Endodermal cell (in vitro differentiated cells): ENCODE measurements around the gene WDR38. TPM values are rescaled to one million over a fixed set of nuclear protein-coding genes. Genes with fewer than 3 reads are reported as not detected.
A peak's percentile ranks its signal among the peaks of the same experiment; 100 is the strongest.

Source experiments
- DNase-seq: peaks from one replicate; pipeline ENCODE4 v3.0.0-alpha.2; 2017
- H3K27ac ChIP-seq: 2 replicates; pipeline ENCODE4 v1.5.1; 2013; ENCODE audit warnings: mild to moderate bottlenecking, low read depth, low read length, moderate library complexity
- H3K27me3 ChIP-seq: 2 replicates; pipeline ENCODE4 v1.6.1; 2013; ENCODE audit warnings: mild to moderate bottlenecking, low read length, moderate library complexity; ENCODE audit not compliant: insufficient read depth, control insufficient read depth, poor library complexity, severe bottlenecking
- H3K36me3 ChIP-seq: 2 replicates; pipeline ENCODE4 v1.7.0; 2013; ENCODE audit warnings: mild to moderate bottlenecking, low read length, moderate library complexity; ENCODE audit not compliant: control insufficient read depth, insufficient read depth
- H3K4me1 ChIP-seq: one replicate; pipeline ENCODE4 v1.7.0; 2013; ENCODE audit warnings: low read length; ENCODE audit not compliant: control insufficient read depth, insufficient read depth
- H3K4me3 ChIP-seq: 2 replicates; pipeline ENCODE4 v1.5.1; 2013; ENCODE audit warnings: mild to moderate bottlenecking, low read length, moderate library complexity
- H3K9ac ChIP-seq: 2 replicates; pipeline ENCODE4 v1.6.1; 2013; ENCODE audit warnings: mild to moderate bottlenecking, low read length, moderate library complexity; ENCODE audit not compliant: poor library complexity, severe bottlenecking; ENCODE audit errors: extremely low read depth
- H3K9me3 ChIP-seq: 2 replicates; pipeline ENCODE4 v1.6.1; 2013; ENCODE audit warnings: mild to moderate bottlenecking, low read length, moderate library complexity; ENCODE audit not compliant: control insufficient read depth
- H3K27ac Mint-ChIP-seq: 2 replicates; pipeline ENCODE4 v1.8.0; 2020; ENCODE audit warnings: mixed read lengths
- H3K27me3 Mint-ChIP-seq: 2 replicates; pipeline ENCODE4 v1.8.0; 2021; ENCODE audit warnings: mild to moderate bottlenecking, mixed read lengths; ENCODE audit not compliant: insufficient read depth
- H3K36me3 Mint-ChIP-seq: 2 replicates; pipeline ENCODE4 v1.8.0; 2020; ENCODE audit warnings: low read depth, mixed read lengths
- H3K4me1 Mint-ChIP-seq: 2 replicates; pipeline ENCODE4 v1.8.0; 2020; ENCODE audit warnings: mixed read lengths
- H3K4me3 Mint-ChIP-seq: 2 replicates; pipeline ENCODE4 v1.8.0; 2020; ENCODE audit warnings: mild to moderate bottlenecking, moderate library complexity, mixed read lengths
- H3K9me3 Mint-ChIP-seq: 2 replicates; pipeline ENCODE4 v1.8.0; 2020; ENCODE audit warnings: mild to moderate bottlenecking, mixed read lengths
- WGBS, 2 experiments: methylation state at CpG; one replicate each; pipeline versions ENCODE4 v1.1.5 to v1.1.7; 2013; ENCODE audit warnings: missing lambda C conversion rate in 2 of 2, mixed read lengths in 1 of 2; ENCODE audit not compliant: insufficient coverage in 1 of 2, insufficient read length in 1 of 2; 5-methylcytosine and 5-hydroxymethylcytosine counted together
- total RNA-seq, 2 donors: library from RNA; stranded (reverse); fragmentation: NEBNext Ultra II Directional in 1 of 2; extraction: Animal tissue kit (Norgen Biotek cat#: 25700) in 1 of 2; gene quantifications; 2 replicates in 1 of 2; 3 replicates in 1 of 2; pipeline ENCODE4 v1.2.1, GENCODE V29; 2021
- TF ChIP-seq, protein P1 (sequence below): fragments of 200-600 bp; sonication (generic); conservative IDR thresholded peaks from 2 replicates; pipeline ENCODE4 v1.5.0; 2021; ENCODE audit warnings: antibody characterized with exemption, mild to moderate bottlenecking

Gene WDR38
- total RNA-seq, 2 donors from 2014 or later = not detected

DNA sequence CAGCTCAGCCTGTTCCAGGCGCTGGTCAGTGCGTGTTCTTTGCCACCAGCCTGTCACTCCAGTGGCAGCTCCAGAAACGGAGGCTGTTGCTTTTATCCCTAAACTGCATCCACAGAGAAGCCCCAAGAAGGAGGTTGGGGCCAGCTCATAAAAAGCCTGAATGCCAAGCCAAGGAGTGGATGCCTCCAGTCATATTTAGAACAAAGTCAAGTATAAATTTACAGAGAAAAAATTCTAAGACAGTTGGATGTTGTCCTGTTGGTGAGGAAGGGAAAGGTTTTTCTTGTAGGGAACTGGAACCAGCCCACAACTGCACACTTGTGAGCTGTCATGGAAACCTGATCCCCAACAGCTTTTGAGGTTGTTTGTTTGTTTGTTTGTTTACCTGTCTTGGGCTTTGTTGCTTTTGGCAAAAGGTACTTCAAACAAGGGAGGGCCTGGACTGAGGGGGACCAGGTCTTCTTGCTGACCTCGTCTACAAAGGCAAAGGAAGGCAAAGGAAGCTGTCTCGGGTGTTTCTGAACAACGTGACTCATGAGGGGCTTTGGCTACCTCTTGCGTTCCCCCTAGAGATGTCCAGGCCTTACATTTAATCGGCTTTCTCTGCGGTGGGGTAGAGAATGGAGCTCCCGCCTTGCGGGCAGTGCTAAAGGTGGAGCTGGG is 39.6 kb upstream of the WDR38 start:
- Histone ChIP-seq H3K4me3 (no peak overlapping the region), H3K9me3 (no peaks in the 10 kb centered on the region), H3K36me3 (no peaks in the 10 kb centered on the region), H3K27me3 (no peaks in the 10 kb centered on the region), H3K27ac (no peak overlapping the region), H3K9ac (no peak overlapping the region), H3K4me1 (peaks cover 8% of the 10 kb centered on the region)
- TF ChIP-seq, protein P1, sequence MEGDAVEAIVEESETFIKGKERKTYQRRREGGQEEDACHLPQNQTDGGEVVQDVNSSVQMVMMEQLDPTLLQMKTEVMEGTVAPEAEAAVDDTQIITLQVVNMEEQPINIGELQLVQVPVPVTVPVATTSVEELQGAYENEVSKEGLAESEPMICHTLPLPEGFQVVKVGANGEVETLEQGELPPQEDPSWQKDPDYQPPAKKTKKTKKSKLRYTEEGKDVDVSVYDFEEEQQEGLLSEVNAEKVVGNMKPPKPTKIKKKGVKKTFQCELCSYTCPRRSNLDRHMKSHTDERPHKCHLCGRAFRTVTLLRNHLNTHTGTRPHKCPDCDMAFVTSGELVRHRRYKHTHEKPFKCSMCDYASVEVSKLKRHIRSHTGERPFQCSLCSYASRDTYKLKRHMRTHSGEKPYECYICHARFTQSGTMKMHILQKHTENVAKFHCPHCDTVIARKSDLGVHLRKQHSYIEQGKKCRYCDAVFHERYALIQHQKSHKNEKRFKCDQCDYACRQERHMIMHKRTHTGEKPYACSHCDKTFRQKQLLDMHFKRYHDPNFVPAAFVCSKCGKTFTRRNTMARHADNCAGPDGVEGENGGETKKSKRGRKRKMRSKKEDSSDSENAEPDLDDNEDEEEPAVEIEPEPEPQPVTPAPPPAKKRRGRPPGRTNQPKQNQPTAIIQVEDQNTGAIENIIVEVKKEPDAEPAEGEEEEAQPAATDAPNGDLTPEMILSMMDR = peak; percentile 18
- H3K27me3 Mint-ChIP-seq = no peaks in the 10 kb centered on the region
- WGBS, 2 experiments = 79 to 86% methylated on average over 8 to 11 of the region's 11 CpGs
- peaks cover 7% of the 10 kb centered on the region for H3K36me3 Mint-ChIP-seq
- DNase-seq = no peak
- peaks cover 21% of the 10 kb centered on the region for H3K4me1 Mint-ChIP-seq
- no peaks in the 10 kb centered on the region for H3K9me3 Mint-ChIP-seq
- H3K27ac Mint-ChIP-seq = peak overlapping the region; percentile 66
- H3K4me3 Mint-ChIP-seq = no peak overlapping the region

DNA sequence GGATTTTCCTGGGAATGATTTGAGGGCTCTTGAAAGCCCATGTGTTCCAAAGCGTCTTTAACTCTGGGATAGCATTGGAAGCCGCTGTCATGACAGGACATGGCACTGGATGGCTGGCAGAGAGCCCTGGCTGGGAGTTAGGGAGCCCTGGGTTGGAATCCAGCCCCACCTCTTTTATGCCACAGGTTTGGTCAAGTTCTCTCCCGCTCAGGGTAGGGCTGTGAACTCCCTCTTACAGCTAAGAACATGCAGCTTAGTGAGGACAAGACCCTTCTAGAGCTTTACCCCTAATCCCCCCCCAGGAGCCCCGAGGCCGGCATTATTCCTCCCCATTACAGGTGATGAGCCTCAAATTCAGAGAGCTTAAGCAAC is 39.1 kb upstream of the WDR38 start:
- peaks cover 21% of the 10 kb centered on the region for H3K4me1 Mint-ChIP-seq
- DNase-seq = no peak
- no peak overlapping the region for H3K27ac ChIP-seq
- no peaks in the 10 kb centered on the region for H3K27me3 ChIP-seq
- H3K4me3 Mint-ChIP-seq = no peak overlapping the region
- no peaks in the 10 kb centered on the region for H3K27me3 Mint-ChIP-seq
- no peaks in the 10 kb centered on the region for H3K36me3 ChIP-seq
- H3K9me3 Mint-ChIP-seq = no peaks in the 10 kb centered on the region
- peaks cover 12% of the 10 kb centered on the region for H3K4me1 ChIP-seq
- H3K36me3 Mint-ChIP-seq = peaks cover 5% of the 10 kb centered on the region
- H3K4me3 ChIP-seq = no peak overlapping the region
- TF ChIP-seq, protein P1 = no peak
- H3K9ac ChIP-seq = no peak overlapping the region
- peak overlapping the region; percentile 66 for H3K27ac Mint-ChIP-seq
- 91 to 95% methylated on average over 4 to 5 of the region's 5 CpGs for WGBS, 2 experiments
- H3K9me3 ChIP-seq = no peaks in the 10 kb centered on the region

DNA sequence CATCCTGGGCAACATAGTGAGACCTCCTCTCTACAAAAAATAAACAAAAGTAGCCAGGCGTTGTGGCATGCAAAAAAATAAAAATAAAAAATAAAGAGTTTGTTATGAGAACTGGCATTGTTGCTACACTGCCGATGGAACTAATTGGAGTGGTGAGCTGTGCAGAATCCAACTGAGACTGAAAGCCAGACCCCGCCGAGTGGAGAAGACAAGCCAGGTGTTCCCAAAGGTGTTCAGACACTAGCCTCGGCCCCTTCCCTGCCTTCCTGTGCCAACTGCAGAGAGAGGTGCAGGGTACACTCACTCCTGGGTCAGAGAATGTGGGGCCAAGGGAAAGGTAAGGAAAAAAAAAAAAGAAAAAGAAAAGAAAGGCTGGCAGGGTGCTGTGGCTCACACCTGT is 37.7 kb upstream of the WDR38 start:
- whole genome bisulfite sequencing, 2 experiments = 87 to 92% methylated on average over 4 to 5 of the region's 5 CpGs
- no peak overlapping the region for H3K4me3 Mint-ChIP-seq

More for the DNA sequence above, 37.7 kb upstream of the WDR38 start:
- H3K9me3 Mint-ChIP-seq = no peaks in the 10 kb centered on the region
- peaks cover 1% of the 10 kb centered on the region for H3K36me3 Mint-ChIP-seq
- H3K9me3 ChIP-seq = no peaks in the 10 kb centered on the region
- TF ChIP-seq, protein P1 = no peak
- no peak overlapping the region for H3K27ac ChIP-seq
- H3K4me1 Mint-ChIP-seq = peaks cover 19% of the 10 kb centered on the region
- H3K9ac ChIP-seq = no peak overlapping the region
- DNase-seq = no peak
- no peaks in the 10 kb centered on the region for H3K27me3 ChIP-seq
- no peak overlapping the region for H3K4me3 ChIP-seq
- no peaks in the 10 kb centered on the region for H3K36me3 ChIP-seq
- H3K4me1 ChIP-seq = peaks cover 8% of the 10 kb centered on the region
- H3K27ac Mint-ChIP-seq = no peak overlapping the region
- H3K27me3 Mint-ChIP-seq = no peaks in the 10 kb centered on the region
